Sigmoid colon (tissue), 4 donors: ENCODE data around the gene TAL2.

Experiments used
- POLR2A ChIP-seq, 2 donors: fragments of 450-650 bp; IDR thresholded peaks; one replicate each; pipeline ENCODE4 v1.6.1; 2016; ENCODE audit warnings: antibody characterized with exemption in 2 of 2, mild to moderate bottlenecking in 2 of 2, moderate library complexity in 2 of 2
- POLR2AphosphoS5 ChIP-seq, 4 donors: sonication (generic); formaldehyde crosslinking; IDR thresholded peaks; one replicate each; pipeline ENCODE4 v1.6.1; 2017; ENCODE audit warnings: antibody characterized with exemption in 4 of 4
- TF ChIP-seq, protein P1 (sequence below), 4 experiments: fragments of 450-650 bp in 3 of 4; fragments of 200-600 bp in 1 of 4; IDR thresholded peaks; one replicate each; pipeline ENCODE4 v1.5.1; 2016 to 2019; ENCODE audit warnings: antibody characterized with exemption in 4 of 4, mild to moderate bottlenecking in 3 of 4, moderate library complexity in 2 of 4

DNA sequence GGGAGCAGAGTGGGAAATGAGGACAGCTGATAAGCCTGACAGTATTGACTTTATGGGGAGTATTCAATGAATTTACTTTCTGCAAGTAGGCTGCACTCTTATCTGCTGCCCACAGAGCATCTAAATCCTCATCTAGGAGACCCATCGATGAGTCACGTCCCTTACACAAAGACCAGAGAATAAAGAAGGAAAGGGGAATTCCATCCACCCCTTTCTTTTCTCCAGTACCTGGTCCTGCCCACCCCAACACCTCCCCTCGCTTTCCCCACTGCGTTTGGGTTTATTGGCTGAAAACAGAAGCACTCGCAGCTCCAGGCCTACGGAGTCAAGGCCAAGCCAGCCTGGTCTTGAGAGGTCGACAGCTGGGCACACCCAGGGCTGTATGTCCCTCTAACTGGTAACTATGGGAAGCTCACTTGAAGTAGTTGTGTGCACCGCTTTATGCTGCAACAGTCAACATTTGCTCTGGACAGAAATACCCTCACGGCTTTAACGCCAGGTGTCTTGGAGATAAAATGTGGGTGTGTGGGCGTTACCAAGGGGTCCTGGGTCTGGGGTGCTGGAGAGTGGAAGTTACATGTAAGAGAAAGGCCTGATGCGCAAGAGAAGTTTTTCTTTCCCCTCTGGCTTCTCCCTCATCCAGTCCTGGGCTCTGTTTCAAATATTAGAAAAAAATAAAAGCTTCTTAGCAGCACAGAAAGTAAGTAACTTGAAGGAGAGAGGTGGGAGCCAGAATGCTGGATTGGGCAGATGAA, 14.5 kb upstream of the TAL2 start:
- TF ChIP-seq POLR2A (IDR thresholded peaks at IDR 0.05) (no peak), POLR2AphosphoS5 (IDR thresholded peaks at IDR 0.05) (no peak)
- TF ChIP-seq, protein P1, sequence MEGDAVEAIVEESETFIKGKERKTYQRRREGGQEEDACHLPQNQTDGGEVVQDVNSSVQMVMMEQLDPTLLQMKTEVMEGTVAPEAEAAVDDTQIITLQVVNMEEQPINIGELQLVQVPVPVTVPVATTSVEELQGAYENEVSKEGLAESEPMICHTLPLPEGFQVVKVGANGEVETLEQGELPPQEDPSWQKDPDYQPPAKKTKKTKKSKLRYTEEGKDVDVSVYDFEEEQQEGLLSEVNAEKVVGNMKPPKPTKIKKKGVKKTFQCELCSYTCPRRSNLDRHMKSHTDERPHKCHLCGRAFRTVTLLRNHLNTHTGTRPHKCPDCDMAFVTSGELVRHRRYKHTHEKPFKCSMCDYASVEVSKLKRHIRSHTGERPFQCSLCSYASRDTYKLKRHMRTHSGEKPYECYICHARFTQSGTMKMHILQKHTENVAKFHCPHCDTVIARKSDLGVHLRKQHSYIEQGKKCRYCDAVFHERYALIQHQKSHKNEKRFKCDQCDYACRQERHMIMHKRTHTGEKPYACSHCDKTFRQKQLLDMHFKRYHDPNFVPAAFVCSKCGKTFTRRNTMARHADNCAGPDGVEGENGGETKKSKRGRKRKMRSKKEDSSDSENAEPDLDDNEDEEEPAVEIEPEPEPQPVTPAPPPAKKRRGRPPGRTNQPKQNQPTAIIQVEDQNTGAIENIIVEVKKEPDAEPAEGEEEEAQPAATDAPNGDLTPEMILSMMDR (IDR thresholded peaks at IDR 0.05): no peak
